Adipocyte (in vitro differentiated cells): ENCODE results near the gene RAD9A.

Source experiments
- DNase-seq: peaks from one replicate; pipeline ENCODE4 v3.0.0-alpha.2; 2015; ENCODE audit warnings: low read depth
- H3K27me3 ChIP-seq: replicated peaks from 2 replicates; pipeline ENCODE4 v1.7.0; 2013; ENCODE audit warnings: mild to moderate bottlenecking, low read length, moderate library complexity; ENCODE audit not compliant: control insufficient read depth, insufficient read depth
- H3K36me3 ChIP-seq: 2 replicates; pipeline ENCODE4 v1.7.0; 2013; ENCODE audit warnings: low read length, mild to moderate bottlenecking, moderate library complexity; ENCODE audit not compliant: control insufficient read depth, insufficient read depth, severe bottlenecking
- H3K4me1 ChIP-seq: 2 replicates; pipeline ENCODE4 v1.7.0; 2013; ENCODE audit warnings: mild to moderate bottlenecking, low read length, moderate library complexity; ENCODE audit not compliant: control insufficient read depth, insufficient read depth
- H3K4me3 ChIP-seq: 2 replicates; pipeline ENCODE4 v1.7.0; 2013; ENCODE audit warnings: mild to moderate bottlenecking, low read length, moderate library complexity
- H3K9ac ChIP-seq: 2 replicates; pipeline ENCODE4 v1.7.0; 2013; ENCODE audit warnings: mild to moderate bottlenecking, low read length, moderate library complexity
- H3K9me3 ChIP-seq: 2 replicates; pipeline ENCODE4 v1.7.0; 2013; ENCODE audit warnings: mild to moderate bottlenecking, low read length, moderate library complexity; ENCODE audit not compliant: control insufficient read depth

Gene RAD9A

DNA sequence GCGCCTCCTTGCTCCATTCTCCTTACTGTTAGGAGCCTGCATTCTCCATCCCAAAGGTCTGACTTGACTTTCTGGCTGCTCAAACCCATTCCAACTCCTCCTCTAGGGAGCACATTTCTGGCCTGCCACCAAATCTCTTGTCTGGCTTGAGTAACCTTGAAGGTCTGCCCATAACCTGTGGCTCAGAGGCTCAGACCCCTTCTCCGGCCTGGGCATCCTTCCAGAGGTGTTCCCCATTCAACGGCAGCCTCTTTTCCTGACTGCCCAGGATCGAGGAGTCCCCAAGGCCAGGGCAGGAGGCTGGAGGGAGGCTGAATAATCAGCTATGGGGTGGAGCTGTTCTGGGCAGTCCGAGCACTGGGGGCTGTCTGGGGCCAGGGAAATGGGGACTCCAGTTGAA, 2.2 kb downstream of the RAD9A start:
- no peaks in the 10 kb centered on the region for H3K27me3 ChIP-seq
- no peaks in the 10 kb centered on the region for H3K9me3 ChIP-seq
- no peak overlapping the region for H3K4me3 ChIP-seq
- peaks cover 6% of the 10 kb centered on the region for H3K4me1 ChIP-seq
- H3K9ac ChIP-seq = no peak overlapping the region
- peaks cover 24% of the 10 kb centered on the region for H3K36me3 ChIP-seq
- no peak for DNase-seq

DNA sequence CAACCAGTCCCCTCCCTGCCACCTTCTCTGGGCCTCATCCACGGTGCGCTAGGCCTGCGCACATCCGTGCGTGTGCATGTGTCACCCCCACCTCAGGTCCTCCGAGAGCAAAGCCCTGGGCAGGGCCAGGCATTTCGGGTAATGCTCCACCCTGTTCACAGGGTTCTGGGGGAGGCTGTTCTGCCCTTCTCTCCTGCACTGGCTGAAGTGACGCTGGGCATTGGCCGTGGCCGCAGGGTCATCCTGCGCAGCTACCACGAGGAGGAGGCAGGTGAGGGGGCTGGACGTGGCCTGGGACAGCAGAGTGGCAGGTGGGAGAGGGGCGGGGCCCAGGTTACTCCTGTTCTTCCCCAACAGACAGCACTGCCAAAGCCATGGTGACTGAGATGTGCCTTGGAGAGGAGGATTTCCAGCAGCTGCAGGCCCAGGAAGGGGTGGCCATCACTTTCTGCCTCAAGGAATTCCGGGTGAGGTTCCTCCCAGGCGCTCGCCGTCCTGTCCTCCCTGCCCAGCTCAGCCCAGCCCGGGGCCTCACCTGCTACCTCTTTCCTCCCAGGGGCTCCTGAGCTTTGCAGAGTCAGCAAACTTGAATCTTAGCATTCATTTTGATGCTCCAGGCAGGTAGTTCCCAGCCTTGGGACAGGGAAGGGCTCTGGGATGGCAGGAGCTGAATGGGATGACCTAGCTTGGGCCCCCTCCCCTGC, 3.9 kb downstream of the RAD9A start:
- H3K27me3 ChIP-seq = no peaks in the 10 kb centered on the region
- peaks cover 14% of the 10 kb centered on the region for H3K4me1 ChIP-seq
- no peak overlapping the region for H3K9ac ChIP-seq
- H3K9me3 ChIP-seq = no peaks in the 10 kb centered on the region
- H3K36me3 ChIP-seq = peaks cover 29% of the 10 kb centered on the region
- no peak overlapping the region for H3K4me3 ChIP-seq
- no peak for DNase-seq

DNA sequence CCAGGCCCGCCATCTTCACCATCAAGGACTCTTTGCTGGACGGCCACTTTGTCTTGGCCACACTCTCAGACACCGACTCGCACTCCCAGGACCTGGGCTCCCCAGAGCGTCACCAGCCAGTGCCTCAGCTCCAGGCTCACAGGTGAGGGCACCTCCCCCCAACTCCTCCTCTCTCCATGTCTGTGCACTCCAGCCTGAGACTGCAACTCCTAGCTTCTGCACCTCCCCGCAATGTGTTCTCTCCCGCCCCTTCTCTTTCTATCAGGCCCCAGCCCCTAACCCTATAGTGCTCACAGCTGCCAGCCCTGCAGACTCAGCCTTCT, 4.4 kb downstream of the RAD9A start:
- peaks cover 17% of the 10 kb centered on the region for H3K4me1 ChIP-seq
- no peak overlapping the region for H3K4me3 ChIP-seq
- peaks cover 29% of the 10 kb centered on the region for H3K36me3 ChIP-seq
- DNase-seq = no peak
- no peak overlapping the region for H3K9ac ChIP-seq
- no peaks in the 10 kb centered on the region for H3K27me3 ChIP-seq
- no peaks in the 10 kb centered on the region for H3K9me3 ChIP-seq

DNA sequence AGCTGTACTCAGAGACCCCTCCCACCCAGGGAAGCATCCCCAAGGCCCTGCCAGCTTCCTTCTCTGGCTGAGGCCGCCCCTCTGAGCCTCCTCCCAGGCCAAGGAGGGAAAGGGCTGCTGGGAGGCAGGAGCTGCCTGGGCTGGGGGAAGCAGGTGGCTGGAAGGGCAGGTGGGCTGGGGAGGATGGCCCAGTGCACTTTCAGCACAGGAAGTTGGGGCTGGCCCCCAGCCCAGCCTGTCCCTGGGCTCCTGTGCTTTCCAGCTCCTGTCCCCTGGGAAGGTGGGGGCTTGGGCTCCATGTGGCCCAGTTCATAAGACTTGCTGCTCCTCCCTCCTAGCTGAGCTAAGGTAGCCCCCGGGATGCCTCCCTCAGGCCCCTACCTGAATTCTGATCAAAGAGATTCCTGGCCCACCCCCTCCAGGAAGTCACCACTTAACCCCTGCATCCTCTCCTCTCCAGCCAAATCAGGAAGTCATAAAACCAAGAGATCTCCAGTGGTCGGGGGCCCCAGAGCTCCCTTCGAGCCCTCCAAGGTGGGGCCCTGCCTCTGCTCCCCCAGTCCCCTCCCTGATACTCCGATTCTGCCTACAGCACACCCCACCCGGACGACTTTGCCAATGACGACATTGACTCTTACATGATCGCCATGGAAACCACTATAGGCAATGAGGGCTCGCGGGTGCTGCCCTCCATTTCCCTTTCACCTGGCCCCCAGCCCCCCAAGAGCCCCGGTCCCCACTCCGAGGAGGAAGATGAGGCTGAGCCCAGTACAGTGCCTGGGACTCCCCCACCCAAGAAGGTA, 5.0 kb downstream of the RAD9A start:
- Histone ChIP-seq H3K4me1 (peaks cover 17% of the 10 kb centered on the region), H3K9ac (no peak overlapping the region), H3K27me3 (no peaks in the 10 kb centered on the region), H3K36me3 (peaks cover 29% of the 10 kb centered on the region), H3K9me3 (no peaks in the 10 kb centered on the region), H3K4me3 (no peak overlapping the region)
- no peak for DNase-seq

DNA sequence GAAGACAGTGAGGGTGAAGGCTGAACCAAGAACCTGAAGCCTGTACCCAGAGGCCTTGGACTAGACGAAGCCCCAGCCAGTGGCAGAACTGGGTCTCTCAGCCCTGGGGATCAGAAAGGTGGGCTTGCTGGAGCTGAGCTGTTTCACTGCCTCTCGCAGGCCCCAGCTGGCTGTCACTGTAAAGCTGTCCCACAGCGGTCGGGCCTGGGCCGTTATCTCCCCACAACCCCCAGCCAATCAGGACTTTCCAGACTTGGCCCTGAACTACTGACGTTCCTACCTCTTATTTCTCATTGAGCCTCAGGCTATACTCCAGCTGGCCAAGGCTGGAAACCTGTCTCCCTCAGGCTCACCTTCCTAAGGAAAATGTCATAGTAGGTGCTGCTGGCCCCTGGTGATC, 5.8 kb downstream of the RAD9A start:
- no peak overlapping the region for H3K4me3 ChIP-seq
- peaks cover 29% of the 10 kb centered on the region for H3K36me3 ChIP-seq
- H3K4me1 ChIP-seq = peaks cover 17% of the 10 kb centered on the region
- no peak overlapping the region for H3K9ac ChIP-seq
- H3K9me3 ChIP-seq = no peaks in the 10 kb centered on the region
- DNase-seq = no peak
- H3K27me3 ChIP-seq = no peaks in the 10 kb centered on the region

DNA sequence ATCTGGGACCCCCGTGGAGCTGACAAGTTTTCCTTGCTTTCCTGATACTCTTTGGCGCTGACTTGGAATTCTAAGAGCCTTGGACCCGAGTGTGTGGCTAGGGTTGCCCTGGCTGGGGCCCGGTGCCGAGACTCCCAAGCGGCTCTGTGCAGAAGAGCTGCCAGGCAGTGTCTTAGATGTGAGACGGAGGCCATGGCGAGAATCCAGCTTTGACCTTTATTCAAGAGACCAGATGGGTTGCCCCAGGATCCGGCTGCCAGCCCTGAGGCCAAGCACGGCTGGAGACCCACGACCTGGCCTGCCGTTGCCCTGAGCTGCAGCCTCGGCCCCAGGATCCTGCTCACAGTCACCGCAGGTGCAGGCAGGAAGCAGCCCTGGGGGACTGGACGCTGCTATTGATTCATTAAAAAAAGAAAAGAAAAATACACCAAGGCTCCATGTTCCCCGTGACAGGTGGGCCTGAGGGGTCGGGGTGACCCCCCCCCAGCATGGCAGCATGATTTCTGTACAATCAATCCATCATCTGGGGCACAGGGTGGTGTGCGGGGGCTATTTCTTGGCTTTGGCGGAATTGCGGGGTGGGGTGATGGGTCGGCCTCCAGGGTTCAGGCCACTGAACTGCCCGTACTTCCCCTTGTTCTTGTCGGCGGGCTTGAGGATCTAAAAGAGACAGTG, 6.3 kb downstream of the RAD9A start:
- Histone ChIP-seq H3K4me3 (no peak overlapping the region), H3K4me1 (peaks cover 14% of the 10 kb centered on the region), H3K27me3 (no peaks in the 10 kb centered on the region), H3K9ac (no peak overlapping the region), H3K36me3 (peaks cover 29% of the 10 kb centered on the region), H3K9me3 (no peaks in the 10 kb centered on the region)
- DNase-seq = no peak

DNA sequence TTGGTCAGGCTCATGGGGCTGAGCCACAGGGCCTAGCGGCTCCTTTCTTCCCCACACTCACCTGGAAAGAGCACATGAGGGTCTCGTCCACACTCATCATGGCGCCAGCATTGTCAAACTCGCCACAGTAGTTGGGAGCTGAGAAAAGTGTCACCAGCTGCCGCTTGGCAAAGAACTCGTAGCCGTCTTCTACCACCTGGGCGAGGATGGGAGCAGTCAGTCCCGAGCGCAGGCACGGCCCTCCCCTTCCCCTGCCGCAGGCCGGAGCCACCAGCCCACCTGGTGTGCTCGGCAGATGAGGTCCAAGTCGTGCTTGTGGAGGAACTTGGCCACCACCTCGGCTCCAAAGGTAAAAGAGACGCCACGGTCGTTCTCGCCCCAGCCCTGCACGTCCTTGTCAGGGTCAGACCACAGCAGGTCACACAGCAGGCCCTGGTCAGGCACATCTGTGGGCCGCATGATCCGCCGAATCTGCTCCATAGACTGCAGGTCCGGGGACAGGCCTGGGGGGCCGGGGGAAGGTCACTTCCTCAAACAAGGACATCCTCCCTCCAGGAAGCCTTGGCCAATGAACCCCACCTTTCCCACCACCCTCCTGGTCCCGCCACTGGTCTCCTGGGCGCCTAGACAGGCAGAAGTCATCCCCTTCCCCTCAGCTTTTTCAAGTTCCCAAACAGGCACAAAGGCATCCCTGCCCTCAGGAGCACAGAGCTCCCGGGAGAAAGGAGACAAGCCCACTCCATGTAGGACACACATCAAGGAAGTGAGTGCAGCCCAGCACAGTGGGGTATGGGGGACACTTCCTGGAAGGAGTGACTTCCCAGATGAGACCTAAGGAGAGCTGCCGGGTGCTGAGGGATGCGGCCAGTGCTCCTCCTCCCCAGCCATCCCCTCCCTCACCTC, 7.1 kb downstream of the RAD9A start:
- no peak for DNase-seq
- Histone ChIP-seq H3K4me3 (no peak overlapping the region), H3K36me3 (peaks cover 29% of the 10 kb centered on the region), H3K9me3 (no peaks in the 10 kb centered on the region), H3K27me3 (no peaks in the 10 kb centered on the region), H3K9ac (no peak overlapping the region), H3K4me1 (peaks cover 14% of the 10 kb centered on the region)

DNA sequence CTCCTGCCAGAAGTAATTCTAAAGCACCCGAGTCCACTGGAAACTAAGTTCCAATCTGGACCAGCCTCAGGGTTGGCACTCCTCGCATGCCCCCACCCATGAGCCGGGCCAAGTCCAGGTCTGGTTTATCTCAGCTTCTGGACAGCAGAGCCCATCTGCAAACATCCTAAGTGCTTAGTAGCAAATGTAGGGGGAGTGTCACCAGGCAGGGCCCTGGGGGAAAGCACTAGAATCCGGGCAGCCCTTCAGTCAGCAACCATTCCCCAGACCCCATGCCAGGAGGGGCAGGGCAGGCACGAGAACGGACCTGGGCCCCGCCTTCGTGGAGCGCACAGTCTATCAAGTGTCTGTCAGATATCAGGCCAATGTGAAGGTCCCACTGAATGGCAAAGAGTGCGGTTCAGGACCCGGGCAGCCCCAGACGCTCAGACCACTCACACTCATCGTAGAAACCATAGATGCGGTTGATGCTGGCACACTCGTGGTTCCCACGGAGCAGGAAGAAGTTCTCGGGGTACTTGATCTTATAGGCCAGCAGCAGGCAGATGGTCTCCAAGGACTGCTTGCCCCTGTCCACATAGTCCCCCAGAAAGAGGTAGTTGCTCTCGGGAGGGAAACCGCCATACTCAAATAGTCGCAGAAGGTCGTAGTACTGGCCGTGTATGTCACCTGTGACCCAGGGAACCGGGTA, 8.6 kb downstream of the RAD9A start:
- H3K9me3 ChIP-seq = no peaks in the 10 kb centered on the region
- H3K4me3 ChIP-seq = peak overlapping the region; percentile 92
- H3K27me3 ChIP-seq = no peaks in the 10 kb centered on the region
- H3K36me3 ChIP-seq = peaks cover 29% of the 10 kb centered on the region
- DNase-seq = no peak
- peak overlapping the region; percentile 97 for H3K9ac ChIP-seq
- peaks cover 14% of the 10 kb centered on the region for H3K4me1 ChIP-seq

DNA sequence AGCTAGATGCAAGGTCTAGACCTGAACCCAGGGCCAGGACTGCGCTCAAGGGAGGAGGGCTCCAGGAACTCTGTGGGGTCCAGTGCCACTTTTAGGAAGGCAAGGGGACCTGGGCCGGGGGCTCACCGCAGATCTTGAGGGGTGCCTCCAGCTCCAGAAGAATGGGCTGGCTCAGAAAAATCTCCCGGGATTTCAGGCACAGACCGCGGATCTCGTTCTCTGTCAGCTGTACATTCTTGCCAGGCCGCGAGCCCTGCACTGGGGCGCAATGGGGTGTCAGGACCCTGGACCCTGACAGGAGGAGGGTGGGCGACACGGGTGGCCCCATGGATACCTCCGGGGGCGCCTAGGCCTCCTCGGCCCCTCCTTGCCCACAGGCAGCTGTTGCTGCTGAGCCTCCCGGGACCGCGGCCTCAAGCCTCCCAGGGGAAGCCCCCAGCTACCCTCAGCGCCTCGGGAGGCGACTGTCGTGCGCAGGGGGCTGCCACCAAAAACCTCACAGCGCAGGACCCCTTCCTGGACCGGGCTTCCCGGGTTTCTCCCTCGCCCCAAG, 9.2 kb downstream of the RAD9A start:
- H3K9me3 ChIP-seq = no peaks in the 10 kb centered on the region
- peak overlapping the region; percentile 97 for H3K9ac ChIP-seq
- H3K4me3 ChIP-seq = peak overlapping the region; percentile 92
- H3K36me3 ChIP-seq = peaks cover 29% of the 10 kb centered on the region
- peak; percentile 49 for DNase-seq
- no peaks in the 10 kb centered on the region for H3K27me3 ChIP-seq
- peaks cover 14% of the 10 kb centered on the region for H3K4me1 ChIP-seq

DNA sequence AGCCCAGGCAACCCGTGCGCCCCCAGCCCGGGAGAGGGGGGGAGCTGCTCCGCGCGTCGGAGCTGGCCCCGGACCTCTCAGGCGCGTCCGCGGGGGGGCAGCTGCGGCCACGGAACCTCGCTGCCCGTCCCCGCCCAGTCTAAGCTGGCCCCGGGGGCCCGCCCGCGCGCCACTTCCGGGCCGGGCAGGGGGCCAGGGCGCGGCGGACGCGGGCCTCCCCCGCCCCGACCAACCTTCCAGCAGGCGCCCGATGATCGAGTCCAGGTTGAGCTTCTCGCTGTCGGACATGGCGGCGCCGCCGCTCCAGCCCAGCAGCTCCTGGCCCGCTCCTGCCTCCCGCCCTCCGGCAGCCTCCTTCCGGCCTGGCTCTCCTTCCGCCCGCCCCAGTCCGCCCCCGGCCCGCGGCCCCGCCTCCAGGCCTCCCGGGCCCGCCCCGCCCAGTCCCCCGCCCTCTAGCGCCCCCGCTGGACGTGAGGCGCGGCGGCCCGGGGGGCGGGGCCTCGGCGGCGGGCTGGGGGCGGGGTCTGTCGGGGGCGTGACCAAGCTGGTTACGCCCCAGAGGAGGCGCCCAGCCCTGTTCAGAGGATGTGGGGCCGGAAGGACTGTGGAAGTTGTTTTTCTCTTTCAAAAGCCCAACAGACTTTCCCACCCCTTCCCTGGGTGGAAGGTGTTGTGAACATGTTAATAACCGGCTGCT, 9.9 kb downstream of the RAD9A start, which contains the start of gene PPP1CA:
TSS of gene PPP1CA (minus strand) at position 364 of the 697 bp plus-strand sequence. CDS start at position 288, 76 bp downstream.
- Histone ChIP-seq H3K9me3 (no peaks in the 10 kb centered on the region), H3K9ac (peak within 1 kb of the TSS; percentile 97), H3K27me3 (no peaks in the 10 kb centered on the region), H3K4me1 (peaks cover 14% of the 10 kb centered on the region), H3K36me3 (peaks cover 25% of the 10 kb centered on the region), H3K4me3 (peak within 1 kb of the TSS; percentile 92)
- peak; percentile 96 for DNase-seq
